ENCODE data around the gene IFNLR1.

GRCh38 chr1:24119859-24120756, 67.0 kb downstream of the IFNLR1 start:
- TF ChIP-seq CTCF (IDR thresholded peaks at IDR 0.05) (no peak), POLR2A (IDR thresholded peaks at IDR 0.05) (no peak), EP300 (IDR thresholded peaks at IDR 0.05) (no peak), POLR2AphosphoS5 (IDR thresholded peaks at IDR 0.05) (no peak)
